GM19351 (cell line): ENCODE results near the gene GRIN2A.

Source experiments
- ATAC-seq: cut with Tn5 transposase; IDR thresholded peaks from one replicate; pipeline ENCODE4 v1.9.1; 2021; ENCODE audit warnings: mild to moderate bottlenecking, moderate library complexity; ENCODE audit not compliant: unreplicated experiment

GRIN2A gene

DNA sequence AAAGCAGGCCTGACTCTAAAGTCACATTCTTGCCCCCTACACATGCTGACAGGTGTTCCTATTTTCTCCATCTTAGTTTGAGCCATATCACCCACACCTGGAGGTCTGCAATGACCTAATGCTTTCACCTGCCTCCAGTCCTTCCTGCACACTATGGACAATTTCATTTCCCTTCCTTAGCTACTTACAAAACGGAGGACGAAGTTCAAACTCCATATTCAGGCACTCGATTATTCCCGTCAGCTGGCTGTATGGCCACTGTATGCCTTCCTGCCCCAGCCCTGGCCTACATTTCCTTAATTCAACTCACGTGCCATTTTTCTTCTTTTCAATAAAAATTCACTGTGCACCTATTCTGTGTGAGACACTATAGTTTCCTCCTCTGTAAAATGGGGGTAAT, 44.9 kb downstream of the GRIN2A start:
- no peak for ATAC-seq

DNA sequence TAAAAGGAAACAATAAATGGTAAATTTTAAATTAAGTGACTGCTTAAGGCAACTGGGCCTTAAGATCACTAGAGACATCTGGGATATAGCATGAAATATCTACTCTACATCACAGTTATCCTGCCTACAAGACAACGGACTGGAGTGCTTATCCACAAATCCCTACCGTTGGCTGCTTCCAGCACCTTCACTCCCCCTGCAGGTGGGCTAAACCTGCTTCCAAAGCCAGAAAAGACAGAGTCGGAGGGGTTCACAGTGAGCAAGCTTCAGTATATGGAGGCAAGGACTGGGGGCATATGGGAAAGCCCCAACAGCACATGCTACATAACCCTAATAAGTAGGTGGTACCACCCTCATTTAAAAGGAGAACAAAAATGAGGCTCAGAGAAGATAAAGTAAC, 45.3 kb downstream of the GRIN2A start:
- ATAC-seq: no peak

DNA sequence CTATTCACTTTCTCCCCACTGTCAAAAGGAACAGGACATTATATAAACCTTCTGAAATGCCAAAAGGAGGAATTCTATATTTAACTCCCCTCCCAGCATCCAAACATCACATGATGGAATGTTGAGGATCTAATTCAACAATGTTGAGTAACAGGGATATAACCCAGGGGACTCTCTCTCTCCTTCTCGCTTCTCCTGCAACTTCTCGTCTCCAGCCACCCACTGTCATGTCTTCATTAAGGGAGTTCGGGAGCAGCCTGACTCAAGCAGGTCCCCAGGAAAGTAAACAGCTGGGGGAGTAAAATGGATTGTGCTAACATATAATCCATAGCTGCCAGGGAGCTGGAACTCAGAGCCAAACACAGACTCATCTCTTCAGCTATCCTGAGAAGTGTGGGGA, 51.7 kb downstream of the GRIN2A start:
- no peak for ATAC-seq

DNA sequence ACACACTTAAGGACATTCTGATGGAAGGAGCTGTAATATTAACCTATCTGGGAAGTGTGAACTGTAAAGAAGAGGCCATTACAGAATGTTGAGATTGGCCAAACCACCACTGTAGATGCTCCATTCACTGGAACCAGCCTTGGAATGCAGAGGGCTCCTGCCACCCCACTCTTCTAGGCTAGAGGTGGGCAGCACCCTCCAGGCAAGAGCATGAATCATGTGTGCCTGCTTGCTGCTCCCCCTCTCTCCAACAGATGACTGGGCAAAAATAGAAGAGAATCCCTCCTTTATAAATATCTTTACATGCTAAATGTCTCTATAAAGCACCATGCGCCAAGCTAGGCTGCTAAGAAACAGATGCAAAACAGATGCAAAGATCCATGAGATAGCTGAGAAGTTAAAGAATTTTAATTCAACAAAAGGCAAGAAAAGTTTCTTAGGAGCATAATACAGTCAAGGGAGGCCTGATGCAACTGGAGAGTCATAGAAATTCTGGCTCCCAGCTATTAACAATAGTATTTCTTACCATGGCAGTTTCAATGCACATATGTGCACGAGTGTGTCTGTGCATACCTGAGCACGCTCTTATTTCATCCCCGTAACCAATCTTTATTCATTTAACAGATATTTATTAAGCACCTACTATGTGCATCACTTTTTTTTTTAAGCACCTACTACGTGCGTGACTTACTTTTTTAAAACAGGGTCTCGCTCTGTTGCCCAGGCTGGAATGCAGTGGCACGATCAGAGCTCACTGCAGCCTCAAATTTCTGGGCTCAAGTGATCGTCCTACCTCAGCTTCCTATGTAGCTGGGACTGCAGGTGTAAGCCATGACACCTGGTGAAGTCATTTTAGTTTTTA, 53.6 kb downstream of the GRIN2A start:
- ATAC-seq: no peak

DNA sequence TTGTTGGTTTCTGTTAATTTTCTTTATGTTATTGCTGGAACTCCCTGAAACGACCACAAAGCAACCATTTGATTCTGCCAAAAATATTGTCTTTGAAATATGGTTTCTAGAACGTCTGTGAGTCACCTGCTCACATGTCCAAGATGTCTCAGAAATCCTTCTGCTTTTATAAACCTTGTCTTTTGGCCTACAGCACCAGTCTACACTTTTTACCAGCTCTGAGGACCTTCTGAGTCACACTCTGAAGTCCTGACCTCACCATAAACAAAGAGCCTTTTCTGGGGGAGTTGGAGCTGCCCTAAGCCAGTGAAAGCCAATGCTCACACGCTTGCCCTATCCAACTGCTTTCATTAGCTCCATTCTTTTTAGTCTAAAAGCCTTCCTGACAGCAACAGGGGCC, 55.5 kb downstream of the GRIN2A start:
- ATAC-seq: no peak

DNA sequence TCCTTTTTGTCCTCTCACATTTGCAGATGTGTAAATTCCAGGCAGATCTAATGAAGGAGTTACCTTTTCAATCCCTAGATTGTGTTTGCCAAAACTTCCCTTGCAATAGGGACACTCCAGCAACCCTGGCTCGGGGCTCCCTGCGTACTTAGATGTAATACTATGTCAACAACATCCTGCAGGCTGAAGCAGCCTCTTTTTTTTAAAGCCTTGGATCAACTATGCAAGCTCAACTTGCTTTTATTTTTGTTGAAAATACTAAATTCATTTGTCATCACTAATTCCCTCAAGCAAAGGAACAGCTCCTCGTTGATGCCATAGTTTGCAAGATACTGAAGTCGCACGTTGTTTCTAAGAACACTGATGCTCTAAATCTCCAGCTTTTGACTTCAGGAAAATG, 59.1 kb downstream of the GRIN2A start:
- ATAC-seq: no peak

DNA sequence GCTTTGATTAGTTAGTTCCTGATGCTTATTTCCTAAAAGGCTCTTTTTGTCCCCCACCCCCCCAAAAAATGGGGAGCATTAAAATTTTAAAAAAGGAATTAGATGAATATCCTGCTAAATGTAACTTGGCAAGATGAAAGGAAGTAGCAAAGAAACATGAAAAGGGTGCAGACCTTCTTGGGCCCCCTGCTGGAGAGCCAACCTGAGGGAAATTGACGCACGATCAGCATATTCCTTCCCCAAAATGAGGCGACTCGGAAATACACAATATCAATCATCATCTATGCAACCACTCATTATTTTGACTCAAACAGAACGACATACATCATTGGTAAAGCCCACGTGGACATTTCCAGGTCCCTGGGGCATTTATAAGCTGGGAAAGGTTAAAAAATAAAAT, 59.7 kb downstream of the GRIN2A start:
- ATAC-seq: no peak

DNA sequence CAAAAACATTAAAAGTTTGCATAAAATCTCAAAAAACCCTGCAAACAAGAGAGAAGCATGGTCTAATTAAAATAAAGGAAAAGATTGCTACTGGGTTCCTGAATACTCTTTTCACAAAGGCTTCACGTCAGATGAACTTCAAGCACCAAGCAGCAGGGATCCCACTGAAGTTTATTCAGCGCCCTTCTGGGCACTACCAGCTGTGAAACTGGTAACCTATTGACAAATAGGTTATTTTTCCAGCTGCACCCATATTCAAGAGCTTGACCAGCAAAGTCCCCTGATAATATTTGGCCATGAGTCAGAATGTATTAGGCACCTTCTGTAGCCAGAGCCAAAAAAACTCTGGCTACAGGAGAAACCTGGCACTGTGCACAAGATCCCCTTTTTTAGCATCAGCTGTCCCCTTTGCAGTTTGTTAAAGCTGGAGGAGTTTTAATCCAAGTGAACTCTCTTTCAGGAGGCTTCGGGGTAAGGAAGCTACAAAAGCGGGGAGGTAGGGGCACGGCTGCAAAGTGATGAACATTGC, 60.3 kb downstream of the GRIN2A start:
- no peak for ATAC-seq

DNA sequence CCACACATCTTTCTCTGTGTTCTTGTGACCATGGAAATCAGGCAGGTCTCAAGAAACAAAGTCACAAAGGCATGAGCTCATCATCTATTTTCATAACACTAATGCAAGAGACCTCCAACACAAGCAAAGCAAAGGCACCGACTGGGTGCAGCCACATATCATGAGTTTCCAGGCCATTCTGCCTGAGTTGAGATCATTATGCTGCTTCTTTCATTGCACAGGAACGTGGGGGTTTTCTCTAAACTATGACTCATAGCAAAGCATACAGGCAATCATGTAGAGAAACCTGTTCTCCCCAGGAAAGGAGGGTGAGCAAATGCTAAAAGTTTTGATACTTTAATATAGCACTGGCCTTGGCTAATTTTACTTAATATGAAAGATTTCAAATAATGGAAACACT, 60.7 kb downstream of the GRIN2A start:
- ATAC-seq: peak; percentile 58

DNA sequence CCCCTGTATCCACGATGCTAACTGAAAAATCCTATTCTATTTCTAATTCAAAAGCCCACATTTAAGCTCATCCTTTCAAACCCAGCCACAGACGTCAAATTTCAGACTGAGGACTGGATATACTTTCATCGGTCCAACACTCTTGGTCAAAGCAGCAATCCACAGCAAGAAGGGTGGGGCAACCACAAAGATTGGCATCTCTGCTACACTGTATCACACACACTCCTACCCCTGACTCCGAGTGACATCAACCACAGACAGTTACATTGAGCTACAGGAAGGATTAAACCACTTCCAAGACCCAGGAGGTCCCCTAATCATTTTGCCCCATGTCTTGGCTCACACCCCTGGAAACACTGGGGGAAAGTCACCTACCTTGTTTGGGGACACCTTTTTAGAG, 61.3 kb downstream of the GRIN2A start:
- ATAC-seq: no peak

DNA sequence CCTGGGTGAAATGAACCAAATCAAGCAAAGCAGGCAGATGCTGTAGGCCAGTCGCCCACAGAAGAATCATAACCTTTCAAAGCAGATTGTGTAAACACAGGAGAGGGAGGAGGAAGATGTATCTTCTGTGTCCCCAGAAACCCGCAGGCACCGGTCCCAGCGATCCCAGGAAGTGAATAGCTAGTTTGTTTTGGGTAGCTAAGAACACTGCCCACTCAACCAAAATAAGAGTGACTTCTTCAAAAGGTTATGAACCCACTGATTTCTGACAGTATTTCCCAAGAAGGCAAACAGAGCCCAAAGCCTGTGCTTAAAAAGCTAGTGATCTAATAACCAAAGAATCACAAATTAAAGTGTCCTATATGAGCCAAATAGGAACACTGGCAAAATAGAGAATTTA, 67.8 kb downstream of the GRIN2A start:
- no peak for ATAC-seq

DNA sequence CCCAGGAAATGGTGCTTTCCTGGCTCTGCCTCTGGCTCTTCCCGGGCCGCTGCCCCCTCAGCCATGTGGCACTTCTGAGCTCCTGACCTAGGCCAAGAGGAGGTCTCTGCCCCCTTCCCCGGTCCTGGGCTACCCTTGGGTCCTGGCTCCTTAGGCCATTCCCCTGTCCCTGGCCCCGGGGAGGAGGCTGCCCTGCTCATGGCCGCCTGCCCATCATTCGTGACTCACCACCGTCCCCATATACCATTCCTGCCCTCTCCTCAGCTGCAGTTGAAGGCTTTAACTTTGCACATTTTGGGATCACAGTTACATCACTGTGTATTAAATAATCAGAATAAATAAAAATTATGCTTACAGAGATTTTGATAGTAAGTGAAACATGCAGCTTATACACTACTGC, 69.0 kb downstream of the GRIN2A start:
- ATAC-seq: no peak

DNA sequence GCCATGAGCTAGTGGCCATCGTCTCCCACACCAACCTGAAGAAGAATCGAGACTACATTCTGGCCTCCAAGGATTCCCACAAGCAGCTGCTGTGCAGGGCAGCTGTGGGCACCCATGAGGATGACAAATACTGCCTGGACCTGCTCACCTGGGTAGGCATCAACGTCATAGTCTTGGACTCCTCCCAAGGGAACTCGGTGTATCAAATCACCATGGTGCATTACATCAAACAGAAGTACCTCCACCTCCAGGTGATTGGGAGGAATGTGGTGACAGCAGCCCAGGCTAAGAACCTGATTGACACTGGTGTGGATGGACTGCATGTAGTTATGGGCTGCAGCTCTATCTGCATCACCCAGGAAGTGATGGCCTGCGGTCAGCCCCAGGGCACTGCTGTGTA, 70.2 kb downstream of the GRIN2A start:
- ATAC-seq: no peak

DNA sequence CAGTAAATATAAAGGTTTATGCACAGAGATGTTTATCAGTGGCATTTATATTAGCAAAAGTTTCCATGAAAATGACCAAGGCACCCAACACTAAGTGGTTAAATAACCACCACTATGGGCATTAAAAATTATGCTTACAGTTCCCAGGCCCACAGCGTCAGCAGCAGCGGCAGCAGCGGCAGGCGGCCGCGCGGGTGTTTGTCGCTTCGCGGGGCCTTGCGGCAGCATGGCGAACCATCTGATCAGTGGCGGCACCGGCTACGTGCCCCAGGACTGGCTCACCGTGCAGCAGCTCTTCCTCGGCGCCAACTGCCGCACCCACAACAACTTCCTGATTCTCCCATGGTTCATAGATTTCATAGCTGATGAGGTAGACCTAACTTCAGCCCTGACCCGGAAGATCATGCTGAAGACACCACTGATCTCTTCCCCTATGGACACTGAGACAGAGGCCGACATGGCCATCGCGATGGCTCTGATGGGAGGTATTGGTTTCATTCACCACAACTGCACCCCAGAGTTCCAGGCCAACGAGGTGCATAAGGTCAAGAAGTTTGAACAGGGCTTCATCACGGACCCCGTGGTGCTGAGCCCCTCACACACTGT, 71.0 kb downstream of the GRIN2A start:
- ATAC-seq: no peak

DNA sequence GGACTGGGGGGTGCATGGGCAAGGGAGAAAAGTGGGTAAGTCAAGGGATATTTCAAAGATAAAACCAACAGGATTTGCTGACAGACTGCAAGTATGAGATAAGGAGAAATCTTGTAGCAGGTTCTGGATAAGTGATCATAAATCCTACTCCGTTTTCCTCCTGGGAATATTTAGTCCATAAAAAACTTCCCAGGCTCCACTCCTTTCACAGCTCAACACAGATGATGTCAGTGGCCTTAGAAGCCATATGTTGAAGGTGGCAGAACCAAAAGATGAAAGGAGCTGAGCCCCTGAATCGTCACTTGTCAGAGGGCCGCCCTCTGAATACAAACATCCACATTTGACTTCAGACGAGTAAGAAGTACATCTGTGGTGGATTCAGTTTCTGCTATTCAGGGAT, 71.7 kb downstream of the GRIN2A start:
- no peak for ATAC-seq

DNA sequence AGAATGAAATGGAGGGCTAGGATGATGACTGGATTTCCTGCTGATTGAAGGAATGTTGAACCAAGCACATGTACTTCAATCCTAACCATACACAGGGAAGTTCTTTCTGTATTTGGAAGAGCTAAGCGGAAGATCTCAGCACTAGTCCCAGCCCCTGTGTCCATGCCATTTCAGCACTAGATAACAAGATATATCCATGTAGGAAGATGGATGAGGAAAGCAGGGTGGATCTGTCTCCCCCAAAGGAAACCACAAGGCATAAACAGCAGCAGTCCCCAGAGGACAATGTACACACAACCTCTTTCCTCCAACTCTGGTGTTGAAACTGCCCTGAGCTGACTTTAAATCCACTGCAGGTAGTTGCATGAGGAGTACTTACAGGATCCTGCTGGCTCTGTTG, 75.1 kb downstream of the GRIN2A start:
- ATAC-seq: no peak

DNA sequence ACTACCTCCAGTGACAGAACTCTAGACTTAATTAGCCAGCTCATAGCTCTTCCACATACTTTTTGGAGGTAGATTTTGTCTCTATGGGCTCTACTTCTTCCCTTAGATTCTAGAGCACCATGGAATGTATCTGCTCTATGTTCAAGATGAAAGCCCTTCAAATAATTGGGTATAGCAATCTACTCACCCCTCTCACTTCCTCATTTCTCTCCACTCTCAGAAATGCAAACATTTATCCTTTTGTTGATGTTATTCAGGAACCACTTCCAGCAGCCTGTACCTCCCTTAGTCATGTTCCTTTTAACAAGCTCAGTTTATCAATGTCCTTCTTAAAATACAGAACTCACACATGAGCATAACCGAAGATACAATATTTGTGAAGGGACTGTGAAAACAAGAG, 78.5 kb downstream of the GRIN2A start:
- no peak for ATAC-seq

DNA sequence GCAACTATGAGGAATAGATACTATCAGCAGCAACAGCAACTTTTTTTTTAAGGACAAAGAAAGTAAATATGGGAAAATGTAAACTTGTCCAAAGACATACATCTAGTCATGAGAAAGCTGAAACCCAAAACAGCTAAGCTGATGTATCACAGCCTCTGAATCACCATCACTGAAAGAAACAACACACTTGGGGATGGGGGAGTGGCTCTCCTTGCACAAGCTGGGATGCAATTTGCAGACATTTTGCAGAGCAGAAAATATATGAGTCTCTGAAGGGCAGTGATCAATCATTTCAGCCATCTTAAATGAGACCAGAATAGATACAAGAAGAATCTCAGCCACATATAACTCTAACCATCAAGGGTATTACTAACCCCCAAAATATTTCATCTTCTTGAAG, 79.1 kb downstream of the GRIN2A start:
- no peak for ATAC-seq

DNA sequence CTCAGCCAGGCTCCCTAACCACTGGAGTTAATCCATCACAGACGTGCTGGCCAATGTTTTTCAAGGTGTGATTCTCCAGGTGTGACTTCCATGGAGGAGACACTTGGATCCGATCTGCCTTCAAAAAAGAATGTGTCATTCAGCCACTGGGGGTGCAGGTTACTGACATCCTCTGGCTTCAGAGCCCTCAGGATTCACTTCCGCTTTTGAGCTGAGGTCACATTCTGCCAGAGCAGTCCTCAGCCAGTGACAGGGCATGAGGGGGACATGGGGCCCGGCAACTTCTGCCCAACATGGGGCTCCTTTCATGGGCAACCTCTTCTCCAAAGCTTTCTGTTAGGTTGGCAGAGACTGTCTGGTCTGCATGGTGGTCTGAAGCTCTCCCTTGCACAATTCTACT, 81.4 kb downstream of the GRIN2A start:
- no peak for ATAC-seq

DNA sequence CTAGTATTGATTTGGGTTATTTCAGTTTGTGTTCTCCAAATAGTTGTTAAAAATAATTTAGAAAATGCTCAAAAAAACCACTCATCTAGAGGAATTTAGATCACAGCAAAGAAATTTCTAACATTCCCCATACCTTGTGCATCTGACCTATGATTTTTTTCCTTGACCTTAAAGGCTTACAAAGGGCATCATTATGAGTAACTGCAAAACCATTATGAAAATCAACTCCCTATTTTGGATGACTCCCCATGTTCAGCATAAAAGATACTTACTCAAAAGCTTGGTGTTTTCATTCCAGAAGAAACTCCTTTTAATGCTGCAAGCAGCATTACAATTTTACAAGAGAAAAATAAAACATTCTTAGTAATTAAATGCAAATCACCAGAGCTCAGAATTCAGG, 83.2 kb downstream of the GRIN2A start:
- no peak for ATAC-seq

DNA sequence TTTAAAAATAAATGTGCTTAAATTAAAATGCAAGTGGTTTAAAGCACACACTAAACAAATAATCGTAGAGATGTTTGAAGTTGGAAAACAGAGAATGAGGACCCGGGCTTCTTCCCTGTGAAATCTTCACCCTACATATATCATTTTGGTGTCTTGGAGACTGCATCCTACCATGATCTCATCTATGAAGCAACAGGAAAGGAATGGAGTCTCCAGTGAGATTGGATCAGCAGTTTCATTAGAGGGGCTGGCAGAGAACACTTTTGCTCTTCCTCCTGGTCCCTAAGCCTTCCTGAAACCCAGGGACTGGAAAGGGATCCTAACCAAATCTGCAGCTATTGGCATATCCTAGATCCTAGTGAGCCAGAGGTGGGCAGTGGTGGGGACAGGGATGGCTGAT, 85.0 kb downstream of the GRIN2A start:
- no peak for ATAC-seq

DNA sequence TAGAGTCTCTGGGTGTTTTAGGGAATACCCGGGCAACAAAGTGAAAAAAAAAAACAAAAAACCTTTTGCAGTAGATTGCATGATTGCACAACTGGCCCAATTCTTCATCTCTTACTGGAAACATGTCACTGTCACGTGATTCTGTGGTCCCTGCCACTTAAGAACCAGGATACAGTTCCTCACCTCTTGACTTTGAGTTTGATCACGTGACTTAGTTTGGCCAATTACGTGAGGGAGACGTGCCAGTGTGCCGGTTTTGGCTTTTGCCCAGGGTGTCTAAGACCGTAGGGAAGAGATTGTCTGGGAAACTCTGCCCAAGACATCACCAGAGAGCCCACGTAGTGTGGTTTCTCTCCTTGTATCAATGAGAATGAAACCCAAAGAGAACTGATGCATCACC, 88.7 kb downstream of the GRIN2A start:
- ATAC-seq: no peak

DNA sequence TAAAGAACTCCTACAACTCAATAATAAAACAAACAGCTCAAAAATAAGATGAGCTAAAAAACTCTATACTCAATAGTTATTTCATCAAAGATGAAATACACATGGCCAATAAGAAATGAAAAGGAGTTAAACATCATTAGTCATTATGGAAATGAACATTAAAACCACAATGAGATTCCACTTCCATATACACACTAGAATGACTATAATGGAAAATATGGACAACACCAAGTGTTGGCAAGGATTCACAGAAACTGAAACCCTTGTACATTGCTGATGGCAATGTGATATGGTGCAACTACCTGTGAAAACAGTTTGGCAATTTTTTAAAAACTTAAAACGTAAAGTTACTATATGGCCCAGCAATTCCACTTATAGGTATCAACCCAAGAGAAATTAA, 91.4 kb downstream of the GRIN2A start:
- ATAC-seq: no peak
